Gastrocnemius medialis (tissue), 4 donors: ENCODE data around the gene MAFB. TPM values are rescaled to one million over a fixed set of nuclear protein-coding genes. Genes with fewer than 3 reads are reported as not detected.

Experiments
- ATAC-seq, 2 donors: fragments of 150-250 bp; one replicate each; pipeline ENCODE4 v1.9.1; 2016
- DNase-seq, 2 donors: peaks; one replicate each; pipeline ENCODE4 v3.0.0-alpha.2; 2019
- H3K27ac ChIP-seq, 4 donors: fragments of 200-600 bp; sonication (generic); 1 replicate in 1 of 4; 2 replicates in 3 of 4; pipeline ENCODE4 v1.5.1; 2016 to 2018; ENCODE audit warnings: mild to moderate bottlenecking in 2 of 4, moderate library complexity in 1 of 4
- H3K27me3 ChIP-seq, 3 donors: fragments of 200-600 bp; sonication (generic) in 2 of 3; 1 replicate in 1 of 3; 2 replicates in 2 of 3; pipeline versions ENCODE4 v1.5.1 to v1.6.0; 2016 to 2019; ENCODE audit warnings: mild to moderate bottlenecking in 1 of 3, moderate library complexity in 1 of 3
- H3K36me3 ChIP-seq, 2 donors: fragments of 200-600 bp; sonication (generic) in 1 of 2; one replicate each; pipeline ENCODE4 v1.5.1; 2017 to 2018
- H3K4me1 ChIP-seq, 2 donors: fragments of 200-600 bp; sonication (generic) in 1 of 2; one replicate each; pipeline ENCODE4 v1.5.1; 2016 to 2017; ENCODE audit warnings: mild to moderate bottlenecking in 2 of 2
- H3K4me3 ChIP-seq, 4 donors: fragments of 200-600 bp; sonication (generic) in 3 of 4; 1 replicate in 1 of 4; 2 replicates in 3 of 4; pipeline ENCODE4 v1.5.1; 2016 to 2019; ENCODE audit warnings: mild to moderate bottlenecking in 2 of 4
- H3K9me3 ChIP-seq, 3 donors: fragments of 200-600 bp; sonication (generic) in 2 of 3; 1 replicate in 1 of 3; 2 replicates in 2 of 3; pipeline ENCODE4 v1.5.1; 2016 to 2019
- POLR2A ChIP-seq, 2 donors: fragments of 450-650 bp; IDR thresholded peaks; one replicate each; pipeline ENCODE4 v1.6.1; 2017; ENCODE audit warnings: antibody characterized with exemption in 2 of 2, mild to moderate bottlenecking in 2 of 2, moderate library complexity in 2 of 2
- in situ Hi-C, 4 donors: fragments of 200-750 bp; cut with MboI; loops; one replicate each; pipeline versions ENCODE4 v1.15.0 to v1.8.0; 2017; ENCODE audit warnings: low sequenced_read_pairs in 4 of 4
- intact Hi-C: fragments of 100-400 bp; cut with DNase I; formaldehyde crosslinking; loops from one replicate; pipeline ENCODE4 v1.15.1; 2023; ENCODE audit warnings: low total_unique reads
- total RNA-seq, 4 donors: library from RNA; depleted of rRNA; stranded (reverse); fragments of >200 nt; gene quantifications; one replicate each; pipeline versions ENCODE4 v1.1.0 to v1.2.3, GENCODE V29; 2016
- TF ChIP-seq, protein P1 (sequence below), 5 experiments: fragments of 450-650 bp in 3 of 5; fragments of 200-600 bp in 2 of 5; sonication (generic) in 2 of 5; IDR thresholded peaks in 4 of 5; conservative IDR thresholded peaks in 1 of 5; 1 replicate in 4 of 5; 2 replicates in 1 of 5; pipeline ENCODE4 v1.5.1; 2016 to 2019; ENCODE audit warnings: antibody characterized with exemption in 5 of 5, mild to moderate bottlenecking in 3 of 5, moderate library complexity in 3 of 5

MAFB gene
- total RNA-seq, 4 donors from 2014 or later: 15.4 to 24.9 (median 18.6) TPM

DNA sequence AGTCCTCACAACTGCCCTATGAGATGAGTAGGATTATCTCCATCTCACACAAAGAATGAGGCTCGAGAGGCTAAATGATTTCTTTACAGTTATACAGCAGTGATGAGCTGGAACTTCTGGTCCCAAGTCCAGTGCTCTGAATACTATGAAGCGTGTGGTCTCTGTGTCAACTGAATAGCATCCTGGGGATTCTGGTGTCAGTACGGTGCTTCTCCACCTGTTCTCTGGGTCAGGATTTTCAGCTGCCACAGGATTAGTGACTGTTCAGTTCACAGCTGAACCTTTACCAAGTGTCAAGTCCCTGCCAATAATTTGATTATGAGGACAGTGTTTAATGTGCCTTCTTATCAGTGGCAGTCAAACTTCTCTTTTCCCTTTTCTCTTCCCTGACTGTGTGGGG, 5.2 kb upstream of the MAFB start:
- Histone ChIP-seq H3K9me3 (no peaks in the 10 kb centered on the region), H3K4me3 (no peak overlapping the region), H3K27ac (no peak overlapping the region), H3K4me1 (peaks cover 8 to 11% of the 10 kb centered on the region in 2 donors), H3K36me3 (no peaks in the 10 kb centered on the region), H3K27me3 (peaks cover 12 to 25% (median 24%) of the 10 kb centered on the region in 3 donors)
- no peak for TF ChIP-seq POLR2A (IDR thresholded peaks at IDR 0.05)
- TF ChIP-seq, protein P1, sequence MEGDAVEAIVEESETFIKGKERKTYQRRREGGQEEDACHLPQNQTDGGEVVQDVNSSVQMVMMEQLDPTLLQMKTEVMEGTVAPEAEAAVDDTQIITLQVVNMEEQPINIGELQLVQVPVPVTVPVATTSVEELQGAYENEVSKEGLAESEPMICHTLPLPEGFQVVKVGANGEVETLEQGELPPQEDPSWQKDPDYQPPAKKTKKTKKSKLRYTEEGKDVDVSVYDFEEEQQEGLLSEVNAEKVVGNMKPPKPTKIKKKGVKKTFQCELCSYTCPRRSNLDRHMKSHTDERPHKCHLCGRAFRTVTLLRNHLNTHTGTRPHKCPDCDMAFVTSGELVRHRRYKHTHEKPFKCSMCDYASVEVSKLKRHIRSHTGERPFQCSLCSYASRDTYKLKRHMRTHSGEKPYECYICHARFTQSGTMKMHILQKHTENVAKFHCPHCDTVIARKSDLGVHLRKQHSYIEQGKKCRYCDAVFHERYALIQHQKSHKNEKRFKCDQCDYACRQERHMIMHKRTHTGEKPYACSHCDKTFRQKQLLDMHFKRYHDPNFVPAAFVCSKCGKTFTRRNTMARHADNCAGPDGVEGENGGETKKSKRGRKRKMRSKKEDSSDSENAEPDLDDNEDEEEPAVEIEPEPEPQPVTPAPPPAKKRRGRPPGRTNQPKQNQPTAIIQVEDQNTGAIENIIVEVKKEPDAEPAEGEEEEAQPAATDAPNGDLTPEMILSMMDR (IDR thresholded peaks at IDR 0.05 in 4 of 5, conservative IDR thresholded peaks at IDR 0.05 in 1 of 5): no peak
- intact Hi-C loops: no loop called here
- no peak for DNase-seq
- in situ Hi-C loops: loop anchor here (10.0 to 25.0 kb wide), 7 partner anchors 407 to 809 kb away; no protein-coding TSS in a partner anchor
- no peak for ATAC-seq

DNA sequence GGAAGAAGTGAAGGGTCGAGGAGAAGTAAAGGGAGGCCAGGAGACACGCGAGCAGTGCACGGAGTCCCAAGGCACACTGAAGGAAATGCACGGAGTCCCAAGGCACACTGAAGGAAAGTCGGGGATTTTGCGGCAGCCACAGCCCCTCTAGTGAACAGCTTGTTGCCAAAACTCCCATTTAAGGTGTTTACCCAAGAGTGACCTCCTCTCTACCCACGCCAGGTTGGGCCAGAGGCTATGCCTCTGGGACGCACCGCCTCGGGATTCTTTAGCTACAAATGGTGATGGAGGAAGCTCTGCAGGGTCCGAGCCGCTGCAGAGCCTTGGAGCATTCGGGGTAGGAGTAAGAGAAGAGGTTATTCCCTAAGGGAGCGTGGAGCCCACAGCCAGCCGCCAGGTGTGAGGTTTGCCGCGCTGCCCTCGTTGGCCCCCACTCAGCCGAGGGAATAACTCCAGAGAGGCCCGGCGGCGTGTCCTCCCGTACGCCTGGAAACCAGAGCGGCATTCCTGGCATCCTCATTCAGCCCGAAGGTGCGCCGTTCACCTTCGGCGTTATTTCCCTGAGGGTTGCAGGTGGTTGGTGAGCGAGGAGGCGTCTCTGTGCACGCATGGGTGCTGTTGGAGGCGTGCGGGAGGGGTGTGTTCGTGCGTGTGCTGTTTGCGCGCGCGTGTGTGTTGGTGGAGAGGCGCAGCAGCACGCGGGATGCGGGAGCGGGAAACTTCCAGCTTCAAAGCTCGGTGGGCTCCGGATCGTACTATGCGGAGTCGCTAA, 3.4 kb upstream of the MAFB start:
- no peaks in the 10 kb centered on the region for H3K36me3 ChIP-seq
- intact Hi-C loops (no loop called here), in situ Hi-C loops (loop anchor here (10.0 to 25.0 kb wide), 7 partner anchors 405 to 808 kb away; no protein-coding TSS in a partner anchor)
- H3K4me1 ChIP-seq: peaks cover 8 to 11% of the 10 kb centered on the region in 2 donors
- peaks cover 12 to 25% (median 24%) of the 10 kb centered on the region in 3 donors for H3K27me3 ChIP-seq
- no peaks in the 10 kb centered on the region for H3K9me3 ChIP-seq
- H3K4me3 ChIP-seq: no peak overlapping the region
- H3K27ac ChIP-seq: no peak overlapping the region
- no peak for DNase-seq
- no peak for ATAC-seq
- TF ChIP-seq, protein P1 (IDR thresholded peaks at IDR 0.05 in 4 of 5, conservative IDR thresholded peaks at IDR 0.05 in 1 of 5): no peak
- TF ChIP-seq POLR2A (IDR thresholded peaks at IDR 0.05): no peak

DNA sequence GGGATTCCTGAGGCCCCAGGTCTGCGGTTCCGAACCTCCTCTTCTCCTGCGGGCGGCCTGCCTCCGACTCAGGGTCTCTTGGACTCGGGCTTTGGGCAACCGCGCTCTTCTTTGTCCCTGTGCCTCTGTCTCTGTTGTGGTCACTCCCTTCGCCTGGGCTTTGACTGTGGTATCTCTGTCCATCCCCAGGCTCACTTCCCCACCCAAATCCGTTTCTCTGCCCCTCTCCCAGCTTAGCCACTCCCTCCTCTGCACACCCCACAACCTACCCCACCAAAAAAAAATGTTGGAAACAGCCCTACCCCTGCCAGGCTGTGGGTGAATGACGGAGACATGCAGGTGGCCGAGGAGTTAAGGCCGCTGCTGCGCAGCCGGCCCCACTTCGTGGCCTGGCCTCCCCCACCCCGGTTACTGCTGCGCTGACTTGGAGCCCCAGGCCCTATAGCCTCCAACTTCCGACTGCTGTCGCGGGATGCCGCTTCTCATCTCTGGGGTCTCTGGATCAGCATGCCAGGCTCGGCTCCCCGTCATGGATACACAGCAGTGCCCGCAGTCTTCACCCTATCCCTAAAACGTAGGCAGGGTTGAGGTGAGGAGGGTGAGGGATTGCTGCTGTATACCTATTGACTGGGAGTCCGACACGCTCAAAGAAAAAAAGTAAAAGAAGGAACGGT, 2.7 kb upstream of the MAFB start:
- ATAC-seq (no peak), DNase-seq (no peak)
- Histone ChIP-seq H3K27ac (no peak overlapping the region), H3K27me3 (peaks cover 12 to 25% (median 24%) of the 10 kb centered on the region in 3 donors), H3K4me3 (peak overlapping the region in 1 of 4 donors; percentile 69), H3K36me3 (no peaks in the 10 kb centered on the region), H3K4me1 (peaks cover 8 to 11% of the 10 kb centered on the region in 2 donors), H3K9me3 (no peaks in the 10 kb centered on the region)
- intact Hi-C loops: loop anchor here (2.0 kb wide), 1 partner anchor 805 kb away; no protein-coding TSS in a partner anchor
- TF ChIP-seq POLR2A (IDR thresholded peaks at IDR 0.05): no peak
- TF ChIP-seq, protein P1 (IDR thresholded peaks at IDR 0.05 in 4 of 5, conservative IDR thresholded peaks at IDR 0.05 in 1 of 5): no peak
- in situ Hi-C loops: loop anchor here (10.0 to 25.0 kb wide), 7 partner anchors 404 to 807 kb away; no protein-coding TSS in a partner anchor

DNA sequence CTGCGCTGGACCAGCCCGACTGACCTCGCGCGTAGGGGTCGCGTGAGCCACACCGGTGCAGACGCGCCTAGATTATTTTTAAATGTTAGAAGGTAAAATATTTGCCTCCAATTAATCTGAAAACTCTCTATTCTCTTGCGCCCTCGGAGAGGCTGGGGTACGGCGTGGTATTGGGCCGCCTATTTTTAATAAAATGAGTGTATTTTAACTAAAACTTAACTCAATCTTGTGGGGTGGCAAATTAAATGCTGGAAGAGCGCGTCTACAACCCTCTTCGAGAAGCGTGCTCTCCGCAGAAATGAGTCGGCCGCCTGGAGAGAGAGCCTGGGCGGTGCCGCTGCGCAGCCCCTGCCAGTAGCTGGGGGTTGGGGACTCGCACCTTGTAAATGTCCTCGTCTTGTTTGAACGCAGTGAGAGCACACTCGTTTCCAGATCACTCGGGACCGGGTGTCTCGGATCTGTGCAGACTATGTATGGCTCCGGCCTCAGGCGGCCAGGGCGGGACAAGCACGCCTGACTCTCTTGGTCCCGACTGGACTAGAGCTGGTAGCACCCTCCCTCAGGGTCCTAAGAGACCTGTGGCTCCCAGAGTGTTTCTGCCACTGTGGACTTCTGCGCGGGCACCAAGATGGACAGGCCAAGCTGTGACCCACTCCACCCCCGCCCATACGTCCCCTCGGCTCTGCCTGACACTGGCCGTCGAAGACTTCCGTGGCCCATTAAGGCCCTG, 2.0 kb upstream of the MAFB start:
- Histone ChIP-seq H3K27me3 (peaks cover 12 to 25% (median 24%) of the 10 kb centered on the region in 3 donors), H3K4me3 (peak overlapping the region in 3 of 4 donors; percentile 62 to 72 (median 69)), H3K9me3 (no peaks in the 10 kb centered on the region), H3K4me1 (peaks cover 11 to 15% of the 10 kb centered on the region in 2 donors), H3K27ac (peak overlapping the region in 1 of 4 donors; percentile 4), H3K36me3 (no peaks in the 10 kb centered on the region)
- in situ Hi-C loops: loop anchor here (10.0 to 25.0 kb wide), 7 partner anchors 404 to 806 kb away; no protein-coding TSS in a partner anchor
- intact Hi-C loops: loop anchor here (1.0 to 2.0 kb wide), 2 partner anchors 425 to 804 kb away; no protein-coding TSS in a partner anchor
- TF ChIP-seq, protein P1 (IDR thresholded peaks at IDR 0.05 in 4 of 5, conservative IDR thresholded peaks at IDR 0.05 in 1 of 5): no peak
- TF ChIP-seq POLR2A (IDR thresholded peaks at IDR 0.05): no peak
- DNase-seq (no peak), ATAC-seq (no peak)
